ENCODE measurements around the gene MMEL1. TPM values are rescaled to one million over a fixed set of nuclear protein-coding genes. Genes with fewer than 3 reads are reported as not detected.

Gene MMEL1
- total RNA-seq, 2 donors from 2014 or later, result 0.57 to 1.8 TPM

- no peak for DNase-seq (ENCODE audit: low spot score)
- intact Hi-C loops (cut with DNase I), result no loop called here
Measured at GRCh38 chr1:2542246-2542915, 90.4 kb downstream of the MMEL1 start.

GRCh38 chr1:2541619-2542245 lies 91.1 kb downstream of the MMEL1 start:
- DNase-seq (ENCODE audit: low spot score), result no peak
- intact Hi-C loops (cut with DNase I), result no loop called here

DNA sequence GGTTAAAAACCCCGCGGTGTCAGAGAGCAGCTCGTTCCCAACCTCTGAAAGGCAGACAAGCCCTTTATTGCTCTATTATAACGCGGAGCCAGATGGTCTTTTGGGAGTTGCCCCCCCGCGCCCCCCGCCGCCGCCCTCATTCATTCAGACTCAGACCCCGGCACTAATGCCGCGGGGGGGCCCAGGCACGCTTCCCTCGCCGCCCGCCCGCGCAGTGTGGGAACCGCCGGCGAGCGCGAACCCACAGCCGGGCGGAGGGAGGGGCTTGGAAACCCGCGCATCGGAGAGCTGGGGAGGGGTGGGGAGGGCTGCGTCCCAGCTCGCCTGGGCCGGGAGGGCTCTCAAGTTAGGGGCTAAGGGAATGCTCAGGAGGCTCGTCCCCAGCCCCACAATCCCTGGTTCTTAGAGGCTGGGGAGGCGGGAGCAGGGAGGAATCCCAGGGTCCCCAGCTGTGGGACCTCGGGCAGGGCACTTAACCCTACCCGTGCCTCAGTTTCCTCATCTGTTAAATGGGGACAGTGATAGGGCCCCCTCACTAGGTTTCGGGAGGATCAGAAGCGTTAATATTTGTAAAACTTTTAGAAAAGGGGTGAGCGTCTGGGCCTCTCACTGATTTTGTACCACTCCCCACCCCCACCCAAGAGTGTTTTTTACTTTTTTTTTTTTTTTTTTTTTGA lies 91.9 kb downstream of the MMEL1 start:
- DNase-seq (ENCODE audit: low spot score), result no peak
- intact Hi-C loops (cut with DNase I), result no loop called here

Other genes starting within 250 kb of the MMEL1 start
- gene MORN1, start 241.5 kb downstream of the MMEL1 start, total RNA-seq, result 1 to 10 TPM; 3.8 to 5.5 TPM
- gene RER1, start 241.2 kb downstream of the MMEL1 start, total RNA-seq, result 100 to 1,000 TPM in 1 of 2 donors, 10 to 100 TPM in 1; 93.7 to 101 TPM
- 10 to 100 TPM; 10.9 to 13.1 TPM for gene PEX10, start 220.5 kb downstream of the MMEL1 start, total RNA-seq
- gene PLCH2, start 156.7 kb downstream of the MMEL1 start, total RNA-seq, result 1 to 10 TPM in 1 of 2 donors, under 1 TPM in 1; 0.33 to 1.0 TPM
- 10 to 100 TPM; 17.4 to 18.6 TPM for gene PANK4, start 106.4 kb downstream of the MMEL1 start, total RNA-seq
- gene HES5, start 102.8 kb downstream of the MMEL1 start, total RNA-seq, result under 1 TPM; 0.24 to 0.32 TPM
- gene TNFRSF14, start 76.6 kb downstream of the MMEL1 start, total RNA-seq, result 10 to 100 TPM; 37.7 to 63.6 TPM
- gene PRXL2B, start 46.2 kb downstream of the MMEL1 start, total RNA-seq, result 10 to 100 TPM; 11.4 to 12.2 TPM
- gene TTC34, start 168.7 kb upstream of the MMEL1 start, total RNA-seq, result under 1 TPM; 0.24 to 0.46 TPM